ENCODE results near the gene NKD2.
"Not testable (repeated sequence)": the region's sequence is repeated elsewhere in the genome, so short reads cannot be mapped to it uniquely, and the experiment has no call there.

The NKD2 gene

DNA sequence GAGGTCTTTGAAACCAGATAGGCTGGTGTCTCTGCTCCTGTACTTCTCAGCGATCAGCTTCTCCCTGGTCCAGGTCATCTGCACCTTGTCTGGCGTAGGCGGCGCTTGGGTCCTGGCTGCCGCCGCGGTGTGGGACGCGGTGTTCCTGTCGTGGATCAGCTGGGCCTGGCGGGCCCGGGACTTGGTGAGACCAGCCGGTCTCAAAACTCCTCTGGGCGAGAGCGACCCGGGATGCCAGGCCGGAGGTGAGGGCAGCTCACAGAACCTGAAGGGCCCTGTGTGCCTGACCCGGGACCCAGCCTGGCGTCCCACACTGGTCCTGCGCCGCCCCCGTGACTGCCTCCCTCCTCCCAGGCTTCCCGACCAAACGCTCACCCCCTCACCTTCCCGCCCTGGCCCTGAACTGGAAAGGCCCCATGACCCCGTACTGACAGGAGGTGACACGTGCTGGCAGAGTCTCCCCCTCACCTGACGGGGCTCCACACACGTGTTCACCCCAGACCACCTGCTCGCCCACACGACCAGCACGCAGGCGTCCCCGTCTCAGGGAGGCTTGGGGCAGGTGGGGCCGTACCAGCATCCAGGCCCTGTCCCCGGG lies 49.0 kb downstream of the NKD2 start:
- no peak for DNase-seq (ENCODE audit: low read depth)

DNA sequence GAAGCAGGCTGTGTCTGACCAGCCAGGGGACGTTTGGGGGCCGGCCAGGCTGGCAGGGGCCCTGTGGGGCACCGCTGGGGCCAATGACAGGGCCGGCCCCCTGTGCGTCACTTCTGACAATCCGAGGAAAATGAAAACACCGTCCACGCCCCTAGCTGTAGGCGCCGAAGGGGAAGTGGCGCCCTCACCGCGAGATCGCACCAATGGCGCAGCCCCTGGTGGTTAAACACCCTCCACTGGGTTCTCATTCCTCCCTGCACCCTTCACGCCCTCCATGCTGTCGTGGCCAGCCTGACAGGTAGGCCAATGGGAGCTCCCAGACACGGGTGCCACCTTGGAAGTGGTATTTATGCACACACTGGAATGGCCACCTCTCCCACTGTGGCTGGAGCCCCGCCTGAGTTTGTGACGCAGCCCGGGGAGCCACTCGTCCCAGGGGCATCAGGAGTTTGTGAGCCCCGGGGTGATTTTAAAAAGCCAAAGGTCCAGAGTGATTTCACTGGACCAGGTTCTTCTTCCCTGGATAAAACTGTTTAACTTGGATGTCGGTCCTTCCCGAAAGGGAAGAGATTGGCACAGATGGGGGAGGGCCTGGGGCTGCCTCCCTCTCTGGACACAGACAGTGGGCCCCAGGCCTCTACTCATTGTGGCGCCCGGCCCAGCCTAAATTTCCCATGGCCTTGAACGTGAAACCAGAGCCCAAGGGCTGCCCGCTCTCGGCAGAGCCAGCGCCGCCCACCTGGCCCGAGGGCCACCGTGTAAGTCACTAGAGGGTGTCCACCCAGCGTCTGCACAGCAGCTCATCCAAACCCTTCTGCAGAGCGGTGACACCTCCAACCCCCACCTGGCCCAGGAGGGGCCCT lies 49.7 kb downstream of the NKD2 start:
- no peak for DNase-seq (ENCODE audit: low read depth)

GRCh38 chr5:1058988-1059883 lies 50.6 kb downstream of the NKD2 start:
- no peak for DNase-seq (ENCODE audit: low read depth)

DNA sequence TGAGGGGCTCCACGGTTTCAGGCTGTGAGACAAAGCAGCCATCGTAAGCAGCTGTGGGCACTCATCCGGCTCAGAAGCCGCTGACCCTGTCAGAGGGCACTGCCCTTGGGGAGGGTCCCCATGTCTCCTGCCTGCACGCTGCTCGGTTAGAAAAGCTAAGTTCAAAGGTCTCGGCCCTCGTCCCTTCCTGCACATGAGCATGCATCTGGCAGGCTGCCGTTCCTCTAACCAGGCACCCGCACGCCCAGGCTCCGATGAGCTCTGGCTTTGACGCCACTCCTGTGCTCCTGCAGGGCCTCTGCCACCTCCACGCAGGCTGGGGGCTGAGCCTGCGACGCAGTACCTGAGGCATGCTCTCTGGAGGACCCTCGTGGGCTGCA lies 51.3 kb downstream of the NKD2 start:
- no peak for DNase-seq (ENCODE audit: low read depth)

GRCh38 chr5:1060535-1060981 lies 52.0 kb downstream of the NKD2 start:
- DNase-seq (ENCODE audit: low read depth), result no peak

DNA sequence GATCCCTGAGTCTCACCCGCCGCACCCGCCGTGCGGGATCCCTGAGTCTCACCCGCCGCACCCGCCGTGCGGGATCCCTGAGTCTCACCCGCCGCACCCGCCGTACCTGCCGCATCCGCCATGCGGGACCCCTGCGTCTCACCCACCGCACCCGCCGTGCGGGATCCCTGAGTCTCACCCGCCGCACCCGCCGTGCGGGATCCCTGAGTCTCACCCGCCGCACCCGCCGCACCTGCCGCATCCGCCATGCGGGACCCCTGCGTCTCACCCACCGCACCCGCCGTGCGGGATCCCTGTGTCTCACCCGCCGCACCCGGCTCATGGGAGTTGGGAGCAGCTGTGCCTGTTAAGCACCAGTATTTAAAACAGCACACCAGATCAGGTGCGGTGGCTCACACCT lies 52.7 kb downstream of the NKD2 start:
- not testable (repeated sequence) for DNase-seq (ENCODE audit: low read depth)

DNA sequence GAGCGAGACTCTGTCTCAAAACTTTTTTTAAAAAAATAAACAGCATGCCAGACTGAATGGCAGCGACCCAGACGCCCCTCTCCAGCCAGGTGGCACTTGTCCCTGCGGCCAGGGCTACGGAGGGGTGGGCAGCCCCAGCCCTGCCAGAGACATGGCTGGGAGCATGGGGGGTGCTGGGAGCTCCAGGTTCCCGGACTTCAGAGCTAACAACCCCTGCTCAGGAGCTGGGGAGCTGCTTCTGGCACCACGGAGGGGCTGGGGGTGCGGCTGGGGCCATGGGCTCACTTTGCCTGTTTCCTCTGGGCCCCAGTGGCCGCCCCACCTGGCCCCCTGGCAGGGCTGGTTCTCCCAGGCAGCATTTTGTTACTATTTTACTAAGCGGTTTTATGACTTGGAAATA lies 53.3 kb downstream of the NKD2 start:
- DNase-seq (ENCODE audit: low read depth), result no peak

DNA sequence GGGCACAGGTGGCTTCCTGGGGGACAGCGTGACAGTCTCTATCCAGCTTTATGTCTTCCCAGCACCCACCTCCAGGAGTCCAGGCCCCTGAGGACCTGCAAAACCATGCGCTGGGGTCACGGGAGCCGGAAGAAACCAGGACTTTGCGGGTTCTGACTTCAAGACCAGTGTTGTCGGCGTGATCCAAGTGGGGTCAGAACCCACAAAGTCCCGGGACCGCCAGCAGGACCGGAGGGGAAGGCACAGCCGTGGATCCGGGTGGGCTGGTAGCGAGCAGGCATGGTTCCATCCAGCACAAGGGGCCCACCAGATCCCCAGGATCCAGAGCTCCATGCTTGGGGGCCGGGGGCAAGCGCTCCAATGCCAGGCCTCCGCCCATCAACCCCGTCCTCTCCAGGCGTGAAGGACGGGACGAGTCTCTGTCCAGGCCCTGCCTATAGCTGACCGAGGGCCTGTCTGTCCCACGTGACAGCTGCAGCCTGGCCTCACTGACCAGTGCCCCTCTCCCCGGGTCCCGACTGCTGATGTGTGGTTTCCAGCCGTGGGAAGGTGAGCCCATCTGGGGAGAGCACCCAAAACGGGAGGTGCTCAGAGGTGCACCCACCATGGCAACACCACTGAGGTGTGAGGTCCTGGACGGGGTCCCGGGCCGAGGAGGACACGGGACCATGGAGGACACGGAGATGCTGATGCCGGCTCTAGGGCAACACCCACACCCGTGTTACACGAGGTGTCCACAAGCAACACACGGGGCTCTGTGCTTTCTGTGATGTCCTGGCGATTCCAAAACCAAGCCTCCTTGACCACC lies 54.4 kb downstream of the NKD2 start:
- no peak for DNase-seq (ENCODE audit: low read depth)

- DNase-seq (ENCODE audit: low read depth), result no peak
Measured at GRCh38 chr5:1063661-1064382, 55.2 kb downstream of the NKD2 start.

DNA sequence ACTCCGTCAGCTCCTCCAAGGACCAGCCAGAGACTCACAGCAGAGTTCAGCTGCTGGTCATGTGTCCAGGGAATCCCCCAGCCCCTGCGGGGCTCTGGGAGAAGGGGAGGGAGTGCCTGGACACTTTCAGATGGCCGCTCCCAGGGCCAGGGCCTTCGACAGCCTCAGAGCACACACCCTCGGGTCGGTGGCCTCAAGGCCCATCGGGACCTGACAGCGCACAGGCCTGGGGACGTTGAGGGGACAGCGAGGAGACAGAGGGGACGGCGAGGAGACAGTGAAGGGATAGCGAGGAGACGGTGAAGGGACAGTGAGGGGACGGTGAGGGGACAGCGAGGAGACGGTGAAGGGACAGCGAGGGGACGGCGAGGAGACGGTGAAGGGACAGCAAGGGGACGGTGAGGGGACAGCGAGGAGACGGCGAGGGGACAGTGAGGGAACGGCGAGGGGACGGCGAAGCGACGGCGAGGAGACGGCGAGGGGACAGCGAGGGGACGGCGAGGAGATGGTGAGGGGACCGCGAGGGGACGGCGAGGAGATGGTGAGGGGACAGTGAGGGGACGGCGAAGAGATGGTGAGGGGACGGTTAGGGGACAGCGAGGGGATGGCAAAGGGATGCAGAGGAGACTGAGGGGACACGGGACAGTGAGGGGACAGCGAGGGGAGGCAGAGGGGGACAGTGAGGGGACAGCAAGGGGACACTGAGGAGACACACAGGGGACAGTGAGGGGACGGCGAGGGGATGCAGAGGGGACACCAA lies 56.0 kb downstream of the NKD2 start:
- no peak for DNase-seq (ENCODE audit: low read depth)

- no peak for DNase-seq (ENCODE audit: low read depth)
Measured at GRCh38 chr5:1065143-1065750, 56.6 kb downstream of the NKD2 start.

GRCh38 chr5:1065891-1066650 lies 57.5 kb downstream of the NKD2 start:
- no peak for DNase-seq (ENCODE audit: low read depth)

GRCh38 chr5:1066676-1067075 lies 58.1 kb downstream of the NKD2 start:
- no peak for DNase-seq (ENCODE audit: low read depth)

GRCh38 chr5:1067141-1068121 lies 58.8 kb downstream of the NKD2 start:
- DNase-seq (ENCODE audit: low read depth), result no peak

GRCh38 chr5:1068204-1068894 lies 59.7 kb downstream of the NKD2 start:
- no peak for DNase-seq (ENCODE audit: low read depth)

GRCh38 chr5:1068895-1069719 lies 60.5 kb downstream of the NKD2 start:
- no peak for DNase-seq (ENCODE audit: low read depth)
